ENCODE results near the gene KRT85.
A peak's percentile ranks its signal among the peaks of the same experiment; 100 is the strongest.

KRT85 gene

GRCh38 chr12:52377266-52377665 is 10.0 kb upstream of the KRT85 start:
- Histone ChIP-seq H3K4me2 (ENCODE audit: low read depth, low read length) (no peak overlapping the region), H2AFZ (ENCODE audit: low read length) (no peak overlapping the region), H3K9ac (ENCODE audit: low read length) (no peak overlapping the region), H3K36me3 (replicated peaks; ENCODE audit: insufficient read depth, low read length) (no peaks in the 10 kb centered on the region), H3K27me3 (replicated peaks; ENCODE audit: insufficient read depth, low read length) (peaks cover 81% of the 10 kb centered on the region), H3F3A (ENCODE audit: insufficient read depth, low read length) (no peaks in the 10 kb centered on the region), H3K9me3 (replicated peaks; ENCODE audit: insufficient read depth, low read length) (no peaks in the 10 kb centered on the region), H3K4me1 (ENCODE audit: low read length) (no peaks in the 10 kb centered on the region), H3K9me2 (replicated peaks; ENCODE audit: insufficient read depth, low read length) (no peaks in the 10 kb centered on the region), H3K79me2 (ENCODE audit: low read length) (no peaks in the 10 kb centered on the region), H3K27ac (ENCODE audit: low read length) (no peak overlapping the region), H4K20me1 (ENCODE audit: insufficient read depth, low read length) (no peaks in the 10 kb centered on the region), H3K4me3 (ENCODE audit: low read length) (no peak overlapping the region)
- DNase-seq = no peak
- no peak for TF ChIP-seq EZH2phosphoT487 (IDR thresholded peaks at IDR 0.05; ENCODE audit: low read length)
- TF ChIP-seq EZH2 (optimal IDR thresholded peaks at IDR 0.05; ENCODE audit: low read depth, low read length) = no peak
- TF ChIP-seq, protein P1, sequence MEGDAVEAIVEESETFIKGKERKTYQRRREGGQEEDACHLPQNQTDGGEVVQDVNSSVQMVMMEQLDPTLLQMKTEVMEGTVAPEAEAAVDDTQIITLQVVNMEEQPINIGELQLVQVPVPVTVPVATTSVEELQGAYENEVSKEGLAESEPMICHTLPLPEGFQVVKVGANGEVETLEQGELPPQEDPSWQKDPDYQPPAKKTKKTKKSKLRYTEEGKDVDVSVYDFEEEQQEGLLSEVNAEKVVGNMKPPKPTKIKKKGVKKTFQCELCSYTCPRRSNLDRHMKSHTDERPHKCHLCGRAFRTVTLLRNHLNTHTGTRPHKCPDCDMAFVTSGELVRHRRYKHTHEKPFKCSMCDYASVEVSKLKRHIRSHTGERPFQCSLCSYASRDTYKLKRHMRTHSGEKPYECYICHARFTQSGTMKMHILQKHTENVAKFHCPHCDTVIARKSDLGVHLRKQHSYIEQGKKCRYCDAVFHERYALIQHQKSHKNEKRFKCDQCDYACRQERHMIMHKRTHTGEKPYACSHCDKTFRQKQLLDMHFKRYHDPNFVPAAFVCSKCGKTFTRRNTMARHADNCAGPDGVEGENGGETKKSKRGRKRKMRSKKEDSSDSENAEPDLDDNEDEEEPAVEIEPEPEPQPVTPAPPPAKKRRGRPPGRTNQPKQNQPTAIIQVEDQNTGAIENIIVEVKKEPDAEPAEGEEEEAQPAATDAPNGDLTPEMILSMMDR (IDR thresholded peaks at IDR 0.05; ENCODE audit: low read length) = no peak

DNA sequence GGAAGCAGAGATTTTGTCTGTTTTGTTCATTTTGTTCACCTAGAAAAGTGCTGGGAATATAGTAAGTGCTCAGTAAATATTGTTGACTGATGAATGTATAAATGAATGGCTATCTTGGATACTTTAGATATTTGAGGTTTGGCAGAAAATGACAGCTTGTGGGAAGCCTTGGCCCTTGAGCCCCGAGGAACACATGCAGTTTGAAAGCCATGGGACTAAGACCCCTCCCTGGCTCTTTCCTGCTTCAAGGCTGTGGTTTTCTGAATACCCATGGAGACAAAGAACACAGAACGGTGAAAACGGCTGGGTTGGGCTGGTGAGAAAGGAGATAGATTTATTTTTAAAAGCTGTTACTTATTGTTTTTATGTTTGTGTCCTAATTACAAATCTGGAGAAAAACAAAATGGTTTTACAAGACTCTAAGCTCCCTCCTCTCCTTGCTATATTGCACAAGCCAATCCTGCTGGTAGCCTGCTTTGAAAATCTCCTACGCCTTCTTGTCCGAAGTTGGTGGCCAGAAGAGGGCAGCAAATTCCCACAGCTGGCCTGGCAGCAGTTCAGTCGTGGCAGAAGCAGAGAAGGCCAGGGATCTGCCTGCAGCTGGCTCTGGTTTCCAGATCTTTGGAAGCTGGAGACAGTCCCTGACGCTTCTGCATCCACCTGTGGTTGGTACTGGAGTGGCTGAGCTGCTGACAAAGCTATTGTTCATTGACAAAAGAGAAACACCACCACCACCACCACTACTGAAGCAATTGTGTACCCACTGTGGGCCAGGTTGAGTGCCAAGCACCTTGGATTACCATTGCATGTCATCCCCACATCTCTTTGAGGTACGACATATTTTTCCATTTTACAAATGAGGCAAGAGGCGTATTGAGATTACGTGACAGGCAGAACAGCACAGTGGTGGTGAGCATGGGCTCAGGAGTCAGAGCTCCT is 5.2 kb upstream of the KRT85 start:
- H3K4me3 ChIP-seq (ENCODE audit: low read length) = no peak overlapping the region
- no peaks in the 10 kb centered on the region for H3K9me2 ChIP-seq (replicated peaks; ENCODE audit: insufficient read depth, low read length)
- H3K4me1 ChIP-seq (ENCODE audit: low read length) = no peaks in the 10 kb centered on the region
- H3K79me2 ChIP-seq (ENCODE audit: low read length) = no peaks in the 10 kb centered on the region
- H2AFZ ChIP-seq (ENCODE audit: low read length) = no peak overlapping the region
- no peaks in the 10 kb centered on the region for H3K9me3 ChIP-seq (replicated peaks; ENCODE audit: insufficient read depth, low read length)
- no peaks in the 10 kb centered on the region for H3F3A ChIP-seq (ENCODE audit: insufficient read depth, low read length)
- no peak overlapping the region for H3K9ac ChIP-seq (ENCODE audit: low read length)
- TF ChIP-seq, protein P1 (IDR thresholded peaks at IDR 0.05; ENCODE audit: low read length) = peak; percentile 70
- TF ChIP-seq EZH2phosphoT487 (IDR thresholded peaks at IDR 0.05; ENCODE audit: low read length) = no peak
- H3K27me3 ChIP-seq (replicated peaks; ENCODE audit: insufficient read depth, low read length) = peaks cover 86% of the 10 kb centered on the region
- H3K36me3 ChIP-seq (replicated peaks; ENCODE audit: insufficient read depth, low read length) = no peaks in the 10 kb centered on the region
- H4K20me1 ChIP-seq (ENCODE audit: insufficient read depth, low read length) = no peaks in the 10 kb centered on the region
- peak; percentile 52 for DNase-seq
- H3K27ac ChIP-seq (ENCODE audit: low read length) = no peak overlapping the region
- no peak overlapping the region for H3K4me2 ChIP-seq (ENCODE audit: low read depth, low read length)

DNA sequence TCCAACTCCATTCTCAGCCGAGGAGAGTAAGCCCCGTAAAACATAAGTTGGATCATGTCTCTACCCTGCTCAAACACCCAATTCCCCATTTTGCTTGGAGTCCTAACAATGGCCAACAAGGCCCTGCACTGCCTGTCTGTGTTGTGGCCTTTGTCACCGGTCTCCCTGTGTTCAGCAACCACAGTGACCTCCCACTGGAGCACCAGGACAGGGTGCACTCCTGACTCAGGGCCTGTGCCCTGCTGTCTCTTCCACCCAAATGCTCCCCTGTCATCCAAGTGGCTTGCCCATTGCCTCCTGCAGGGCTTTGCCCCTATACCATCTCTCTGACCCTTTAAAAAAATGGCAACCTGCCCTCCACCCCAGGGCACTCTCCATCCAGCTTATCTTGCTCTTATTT is 4.4 kb upstream of the KRT85 start:
- H3K9ac ChIP-seq (ENCODE audit: low read length) = no peak overlapping the region
- H3K4me2 ChIP-seq (ENCODE audit: low read depth, low read length) = no peak overlapping the region
- no peaks in the 10 kb centered on the region for H4K20me1 ChIP-seq (ENCODE audit: insufficient read depth, low read length)
- H3K9me3 ChIP-seq (replicated peaks; ENCODE audit: insufficient read depth, low read length) = no peaks in the 10 kb centered on the region
- no peaks in the 10 kb centered on the region for H3F3A ChIP-seq (ENCODE audit: insufficient read depth, low read length)
- TF ChIP-seq EZH2phosphoT487 (IDR thresholded peaks at IDR 0.05; ENCODE audit: low read length) = no peak
- no peak for TF ChIP-seq EZH2 (optimal IDR thresholded peaks at IDR 0.05; ENCODE audit: low read depth, low read length)
- TF ChIP-seq, protein P1 (IDR thresholded peaks at IDR 0.05; ENCODE audit: low read length) = no peak
- no peaks in the 10 kb centered on the region for H3K36me3 ChIP-seq (replicated peaks; ENCODE audit: insufficient read depth, low read length)
- no peaks in the 10 kb centered on the region for H3K4me1 ChIP-seq (ENCODE audit: low read length)
- H2AFZ ChIP-seq (ENCODE audit: low read length) = no peak overlapping the region
- H3K9me2 ChIP-seq (replicated peaks; ENCODE audit: insufficient read depth, low read length) = no peaks in the 10 kb centered on the region
- no peak overlapping the region for H3K27ac ChIP-seq (ENCODE audit: low read length)
- no peak for DNase-seq
- no peak overlapping the region for H3K4me3 ChIP-seq (ENCODE audit: low read length)
- H3K27me3 ChIP-seq (replicated peaks; ENCODE audit: insufficient read depth, low read length) = peaks cover 89% of the 10 kb centered on the region
- no peaks in the 10 kb centered on the region for H3K79me2 ChIP-seq (ENCODE audit: low read length)
